Prostate gland (tissue), 2 donors: Measurements from ENCODE around the gene COL7A1.

Source experiments
- POLR2A ChIP-seq: fragments of 450-650 bp; IDR thresholded peaks from one replicate; pipeline ENCODE4 v1.6.1; 2016; ENCODE audit warnings: antibody characterized with exemption, mild to moderate bottlenecking
- POLR2AphosphoS5 ChIP-seq: sonication (generic); formaldehyde crosslinking; IDR thresholded peaks from one replicate; pipeline ENCODE4 v1.6.1; 2017; ENCODE audit warnings: antibody characterized with exemption
- TF ChIP-seq, protein P1 (sequence below), 4 experiments: fragments of 200-600 bp in 2 of 4; fragments of 450-650 bp in 2 of 4; sonication (generic) in 2 of 4; IDR thresholded peaks; 1 replicate in 3 of 4; 2 replicates in 1 of 4; pipeline ENCODE4 v1.5.1; 2016 to 2019; ENCODE audit warnings: antibody characterized with exemption in 4 of 4, mild to moderate bottlenecking in 2 of 4, moderate library complexity in 2 of 4

GRCh38 chr3:48617559-48617958, 22.4 kb upstream of the COL7A1 start:
- TF ChIP-seq, protein P1, sequence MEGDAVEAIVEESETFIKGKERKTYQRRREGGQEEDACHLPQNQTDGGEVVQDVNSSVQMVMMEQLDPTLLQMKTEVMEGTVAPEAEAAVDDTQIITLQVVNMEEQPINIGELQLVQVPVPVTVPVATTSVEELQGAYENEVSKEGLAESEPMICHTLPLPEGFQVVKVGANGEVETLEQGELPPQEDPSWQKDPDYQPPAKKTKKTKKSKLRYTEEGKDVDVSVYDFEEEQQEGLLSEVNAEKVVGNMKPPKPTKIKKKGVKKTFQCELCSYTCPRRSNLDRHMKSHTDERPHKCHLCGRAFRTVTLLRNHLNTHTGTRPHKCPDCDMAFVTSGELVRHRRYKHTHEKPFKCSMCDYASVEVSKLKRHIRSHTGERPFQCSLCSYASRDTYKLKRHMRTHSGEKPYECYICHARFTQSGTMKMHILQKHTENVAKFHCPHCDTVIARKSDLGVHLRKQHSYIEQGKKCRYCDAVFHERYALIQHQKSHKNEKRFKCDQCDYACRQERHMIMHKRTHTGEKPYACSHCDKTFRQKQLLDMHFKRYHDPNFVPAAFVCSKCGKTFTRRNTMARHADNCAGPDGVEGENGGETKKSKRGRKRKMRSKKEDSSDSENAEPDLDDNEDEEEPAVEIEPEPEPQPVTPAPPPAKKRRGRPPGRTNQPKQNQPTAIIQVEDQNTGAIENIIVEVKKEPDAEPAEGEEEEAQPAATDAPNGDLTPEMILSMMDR (IDR thresholded peaks at IDR 0.05) = no peak
- no peak for TF ChIP-seq POLR2A
- no peak for TF ChIP-seq POLR2AphosphoS5
